ENCODE results near the gene FAM114A2.
"Not testable (repeated sequence)": the region's sequence is repeated elsewhere in the genome, so short reads cannot be mapped to it uniquely, and the experiment has no call there.

Gene FAM114A2

DNA sequence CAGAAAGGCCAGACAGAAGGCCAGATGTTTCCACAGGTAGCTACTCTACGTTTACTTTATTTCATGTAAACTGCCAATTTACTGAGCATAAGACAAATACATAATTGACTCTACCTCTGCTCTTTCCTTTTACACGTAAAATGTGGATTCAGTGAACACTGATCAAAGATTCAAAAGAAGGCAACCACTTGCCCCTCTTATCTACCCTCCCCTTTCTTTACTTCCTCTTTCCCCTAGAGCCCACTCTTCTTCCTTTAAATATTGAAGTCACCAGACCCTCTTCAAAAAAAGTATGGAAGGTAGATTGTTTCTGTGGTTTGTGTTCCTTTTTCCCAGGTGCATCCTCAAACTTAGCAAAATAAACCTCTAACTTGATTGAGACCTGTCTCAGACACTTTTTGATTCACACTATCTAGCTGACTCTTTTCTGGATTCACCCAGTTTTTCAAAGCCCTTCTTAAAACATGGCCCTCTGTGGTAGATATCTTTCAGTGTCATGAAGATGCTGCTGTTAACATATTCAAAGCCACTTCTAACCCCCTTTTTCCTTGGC, 6.7 kb downstream of the FAM114A2 start:
- Histone ChIP-seq H3K9ac (no peak overlapping the region), H4K20me1 (no peaks in the 10 kb centered on the region), H3K27ac (no peak overlapping the region), H3K4me2 (peak overlapping the region; percentile 6; the same call in 1 of the 2 replicates), H3K4me1 (peaks cover 8% of the 10 kb centered on the region; the same call in 1 of the 2 replicates), H3K36me3 (peaks cover 24% of the 10 kb centered on the region), H3K27me3 (no peaks in the 10 kb centered on the region), H3K4me3 (no peak overlapping the region), H3K9me3 (no peaks in the 10 kb centered on the region)
- TF ChIP-seq Cebpa-rat (IDR thresholded peaks at IDR 0.05) = no peak

DNA sequence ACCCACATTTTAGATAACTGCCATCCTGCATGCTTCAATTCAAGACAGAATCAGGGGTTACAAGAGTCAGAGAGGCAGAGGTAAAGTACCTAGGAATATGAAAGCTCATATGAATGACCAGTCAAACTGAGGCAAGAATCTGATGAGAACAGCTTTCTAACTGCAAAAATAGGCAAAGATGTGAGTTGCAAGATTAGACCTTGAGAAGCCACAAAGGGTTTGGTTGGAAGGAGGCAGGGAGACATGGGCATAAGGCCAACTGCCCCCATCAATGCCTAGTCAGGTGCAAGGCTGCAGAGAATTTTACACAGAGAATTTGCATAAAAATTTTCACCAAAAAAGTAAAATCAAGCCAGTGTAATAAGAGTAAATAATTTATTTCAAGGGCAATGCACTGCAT, 12.8 kb downstream of the FAM114A2 start:
- Histone ChIP-seq H3K27me3 (no peaks in the 10 kb centered on the region), H4K20me1 (no peaks in the 10 kb centered on the region), H3K9me3 (no peaks in the 10 kb centered on the region), H3K4me2 (no peak overlapping the region), H3K27ac (no peak overlapping the region), H3K4me1 (no peaks in the 10 kb centered on the region), H3K9ac (no peak overlapping the region), H3K4me3 (no peak overlapping the region), H3K36me3 (peaks cover 41% of the 10 kb centered on the region)
- TF ChIP-seq Cebpa-rat (IDR thresholded peaks at IDR 0.05) = no peak

DNA sequence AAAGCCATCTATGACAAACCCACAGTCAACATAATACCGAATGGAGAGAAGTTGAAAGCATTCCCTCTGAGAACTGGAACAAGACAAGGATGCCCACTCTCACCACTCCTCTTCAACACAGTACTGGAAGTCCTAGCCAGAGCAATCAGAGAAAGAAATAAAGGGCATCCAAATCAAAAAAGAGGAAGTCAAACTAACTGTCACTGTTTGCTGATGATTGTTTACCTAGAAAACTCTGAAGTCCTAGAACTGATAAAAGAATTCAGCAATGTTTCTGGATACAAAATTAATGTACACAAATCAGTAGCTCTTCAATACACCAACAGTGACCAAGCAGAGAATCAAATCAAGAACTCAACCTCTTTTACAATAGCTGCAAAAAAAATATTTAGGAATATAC, 19.8 kb downstream of the FAM114A2 start:
- H3K36me3 ChIP-seq = peaks cover 31% of the 10 kb centered on the region
- not testable (repeated sequence) for H4K20me1 ChIP-seq, H3K4me1 ChIP-seq, H3K27ac ChIP-seq, H3K27me3 ChIP-seq, H3K9ac ChIP-seq, H3K4me3 ChIP-seq, H3K4me2 ChIP-seq
- H3K9me3 ChIP-seq = peaks cover 14% of the 10 kb centered on the region

DNA sequence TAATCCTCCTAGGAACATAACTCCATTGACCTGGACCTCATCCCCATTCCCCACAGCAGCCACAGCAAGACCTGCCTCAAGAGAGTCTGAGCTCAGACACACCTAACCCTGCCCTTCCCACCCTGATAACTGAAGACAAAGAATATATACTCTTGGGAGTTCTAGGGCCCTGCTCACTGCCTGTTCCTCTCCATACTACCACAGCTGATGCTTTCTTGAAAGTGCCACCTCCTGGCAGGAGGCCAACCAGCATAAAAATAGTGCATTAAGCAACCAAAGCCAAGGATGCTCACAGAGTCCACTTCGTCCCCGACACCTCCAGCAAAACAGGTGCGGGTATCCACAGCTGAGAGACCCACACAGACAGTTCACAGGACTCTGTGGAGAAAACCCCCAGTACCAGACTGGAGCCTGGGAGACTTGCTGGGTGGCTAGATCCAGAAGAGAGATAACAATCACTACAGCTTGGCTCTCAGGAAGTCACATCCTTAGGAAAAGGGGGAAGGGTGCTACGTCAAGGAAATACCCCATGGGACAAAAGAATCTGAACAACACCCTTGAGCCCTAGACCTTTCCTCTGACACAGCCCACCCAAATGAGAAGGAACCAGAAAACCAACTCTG, 23.5 kb downstream of the FAM114A2 start:
- Histone ChIP-seq H4K20me1 (no peaks in the 10 kb centered on the region), H3K4me2 (no peak overlapping the region), H3K9me3 (peaks cover 14% of the 10 kb centered on the region), H3K9ac (no peak overlapping the region), H3K27ac (no peak overlapping the region), H3K4me1 (no peaks in the 10 kb centered on the region), H3K36me3 (peaks cover 38% of the 10 kb centered on the region), H3K4me3 (no peak overlapping the region), H3K27me3 (no peaks in the 10 kb centered on the region)
- no peak for TF ChIP-seq Cebpa-rat (IDR thresholded peaks at IDR 0.05)

DNA sequence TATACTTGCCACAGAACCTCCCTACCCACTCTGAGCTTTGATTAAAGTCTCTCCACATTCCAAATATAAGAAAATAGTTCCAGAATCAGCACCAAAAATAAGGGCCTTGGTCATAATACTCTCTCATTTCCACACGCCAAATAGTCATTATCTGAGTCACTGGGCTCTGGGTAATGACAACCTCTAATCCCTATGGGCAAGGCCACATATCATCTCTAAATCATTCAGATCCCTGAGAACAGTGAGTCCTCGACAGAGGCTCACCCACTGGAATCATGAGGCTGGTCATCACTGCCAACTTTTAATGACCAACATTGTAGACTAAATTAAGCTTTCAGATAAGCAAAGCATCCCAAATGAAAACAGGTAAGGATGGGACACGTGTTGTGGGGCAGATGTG, 28.1 kb downstream of the FAM114A2 start:
- H3K9ac ChIP-seq = no peak overlapping the region
- H3K4me2 ChIP-seq = no peak overlapping the region
- H3K36me3 ChIP-seq = peaks cover 30% of the 10 kb centered on the region
- no peak overlapping the region for H3K27ac ChIP-seq
- no peak overlapping the region for H3K4me3 ChIP-seq
- no peaks in the 10 kb centered on the region for H3K27me3 ChIP-seq
- peaks cover 14% of the 10 kb centered on the region for H3K9me3 ChIP-seq
- H3K4me1 ChIP-seq = no peaks in the 10 kb centered on the region
- no peak for TF ChIP-seq Cebpa-rat (IDR thresholded peaks at IDR 0.05)
- H4K20me1 ChIP-seq = no peaks in the 10 kb centered on the region

DNA sequence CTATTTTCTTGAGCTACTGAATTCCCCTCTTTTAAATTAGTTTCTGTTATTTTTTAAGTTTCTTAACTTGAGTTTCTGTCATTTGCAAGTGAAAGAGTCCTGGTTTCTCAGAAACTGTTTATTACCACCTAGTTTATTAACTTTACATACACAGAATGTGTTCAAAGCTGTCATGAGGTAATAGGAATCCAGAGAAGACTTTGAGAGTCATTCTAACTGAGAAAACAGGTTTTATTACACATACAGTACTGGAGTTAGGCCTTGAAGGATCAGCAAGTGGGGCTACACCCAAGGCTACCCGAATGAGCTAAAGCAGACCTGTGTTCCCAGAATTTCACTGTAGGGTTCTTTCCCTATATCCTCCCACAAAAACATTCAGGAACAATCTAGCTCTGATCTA, 33.1 kb downstream of the FAM114A2 start:
- TF ChIP-seq Cebpa-rat (IDR thresholded peaks at IDR 0.05) = no peak
- H3K9me3 ChIP-seq = no peaks in the 10 kb centered on the region
- H3K4me2 ChIP-seq = no peak overlapping the region
- H3K4me3 ChIP-seq = no peak overlapping the region
- no peak overlapping the region for H3K9ac ChIP-seq
- no peak overlapping the region for H3K27ac ChIP-seq
- H4K20me1 ChIP-seq = no peaks in the 10 kb centered on the region
- H3K36me3 ChIP-seq = peaks cover 20% of the 10 kb centered on the region
- H3K27me3 ChIP-seq = no peaks in the 10 kb centered on the region
- no peaks in the 10 kb centered on the region for H3K4me1 ChIP-seq

DNA sequence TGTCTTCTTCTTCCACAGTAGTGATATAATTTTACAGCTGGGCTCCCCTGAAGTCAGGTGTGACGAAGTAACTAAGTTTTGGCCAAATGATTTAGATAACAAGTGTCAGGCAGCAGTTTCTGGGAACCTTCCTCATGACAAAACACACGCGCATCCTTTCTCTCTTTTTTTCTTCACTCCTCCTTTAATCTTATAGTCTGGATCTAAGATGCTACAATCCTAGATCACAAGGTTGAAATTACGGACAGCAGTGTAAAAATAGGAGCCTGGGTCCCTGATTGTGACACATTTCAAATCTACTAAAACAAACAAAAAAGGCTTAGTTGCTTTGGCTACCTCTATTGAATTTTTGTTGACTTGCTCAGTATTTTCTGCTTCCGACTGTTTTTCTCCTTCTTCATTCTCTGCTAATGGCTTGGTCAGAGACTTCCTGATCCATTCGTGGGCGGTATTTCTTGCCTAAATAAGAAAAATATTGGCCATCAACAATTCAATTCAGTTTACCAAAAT, 36.1 kb downstream of the FAM114A2 start:
- Histone ChIP-seq H3K4me1 (no peaks in the 10 kb centered on the region), H3K4me3 (no peak overlapping the region), H3K27me3 (no peaks in the 10 kb centered on the region), H3K36me3 (peaks cover 20% of the 10 kb centered on the region), H3K9ac (no peak overlapping the region), H3K27ac (no peak overlapping the region), H3K4me2 (no peak overlapping the region), H3K9me3 (no peaks in the 10 kb centered on the region), H4K20me1 (no peaks in the 10 kb centered on the region)
- TF ChIP-seq Cebpa-rat (IDR thresholded peaks at IDR 0.05) = no peak

DNA sequence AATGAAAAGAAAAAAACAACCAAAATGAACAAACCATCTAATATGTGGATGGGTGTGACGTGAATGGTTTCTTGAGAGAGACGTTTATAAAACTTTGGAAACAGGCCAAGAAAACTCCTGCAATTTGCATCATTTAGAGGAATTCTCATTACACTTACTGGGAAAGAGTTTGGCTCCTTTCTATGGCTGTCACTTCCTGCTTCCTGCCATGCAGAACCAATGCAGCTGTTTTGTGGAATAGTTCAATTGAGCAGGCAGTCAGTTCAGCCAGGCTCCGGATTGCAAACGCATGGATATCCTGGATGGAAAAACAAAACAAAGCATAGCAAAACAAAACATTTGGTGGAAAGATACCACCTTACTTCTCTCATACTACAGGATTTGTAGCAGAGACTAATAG, 36.6 kb downstream of the FAM114A2 start:
- Histone ChIP-seq H3K9me3 (no peaks in the 10 kb centered on the region), H3K4me1 (no peaks in the 10 kb centered on the region), H3K4me3 (no peak overlapping the region), H3K9ac (no peak overlapping the region), H4K20me1 (no peaks in the 10 kb centered on the region), H3K27me3 (no peaks in the 10 kb centered on the region), H3K36me3 (peaks cover 23% of the 10 kb centered on the region), H3K4me2 (no peak overlapping the region), H3K27ac (no peak overlapping the region)
- TF ChIP-seq Cebpa-rat (IDR thresholded peaks at IDR 0.05) = no peak

DNA sequence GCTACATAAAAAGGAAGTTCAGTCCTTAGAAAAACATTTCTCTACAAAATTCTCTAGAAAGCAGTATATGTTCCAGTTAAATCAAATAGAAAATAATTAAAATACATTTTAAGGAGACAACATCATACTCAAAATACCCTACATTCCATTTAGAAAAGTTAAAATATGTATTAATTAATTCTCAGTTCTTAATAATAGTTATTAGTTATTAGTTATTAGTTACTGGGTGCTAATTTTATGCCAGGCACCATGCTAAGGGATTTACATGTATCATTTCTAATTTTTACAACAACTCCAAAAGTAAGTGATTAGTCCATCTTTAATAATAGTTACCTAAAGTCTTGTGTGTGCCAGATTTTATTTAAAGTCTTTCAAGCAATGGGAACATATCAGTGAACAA, 38.0 kb downstream of the FAM114A2 start:
- H3K9me3 ChIP-seq = no peaks in the 10 kb centered on the region
- peaks cover 23% of the 10 kb centered on the region for H3K36me3 ChIP-seq
- no peak overlapping the region for H3K9ac ChIP-seq
- H3K4me1 ChIP-seq = no peaks in the 10 kb centered on the region
- H3K27me3 ChIP-seq = no peaks in the 10 kb centered on the region
- H3K27ac ChIP-seq = no peak overlapping the region
- H3K4me2 ChIP-seq = no peak overlapping the region
- no peak overlapping the region for H3K4me3 ChIP-seq
- no peaks in the 10 kb centered on the region for H4K20me1 ChIP-seq
- no peak for TF ChIP-seq Cebpa-rat (IDR thresholded peaks at IDR 0.05)

DNA sequence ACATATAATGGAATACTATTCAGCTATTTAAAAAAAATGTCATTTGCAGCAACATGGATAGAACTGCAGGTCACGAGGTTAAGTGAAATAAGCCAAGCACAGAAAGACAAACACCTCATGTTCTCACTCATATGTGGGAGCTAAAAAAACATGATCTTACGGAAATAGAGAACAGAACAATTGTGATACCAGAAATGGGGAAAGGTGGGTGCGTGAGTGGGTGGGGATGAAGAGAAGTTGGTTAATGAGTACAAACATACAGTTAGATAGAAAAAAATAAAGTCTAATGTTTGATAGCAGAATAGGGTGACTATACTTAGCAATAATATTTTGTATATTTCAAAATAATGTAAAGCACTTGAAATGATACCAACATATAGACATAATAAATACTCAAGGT, 38.7 kb downstream of the FAM114A2 start:
- H3K4me1 ChIP-seq = no peaks in the 10 kb centered on the region
- no peak overlapping the region for H3K9ac ChIP-seq
- H3K27ac ChIP-seq = no peak overlapping the region
- no peaks in the 10 kb centered on the region for H4K20me1 ChIP-seq
- H3K4me3 ChIP-seq = no peak overlapping the region
- no peaks in the 10 kb centered on the region for H3K9me3 ChIP-seq
- no peak overlapping the region for H3K4me2 ChIP-seq
- H3K36me3 ChIP-seq = peaks cover 23% of the 10 kb centered on the region
- H3K27me3 ChIP-seq = no peaks in the 10 kb centered on the region
- no peak for TF ChIP-seq Cebpa-rat (IDR thresholded peaks at IDR 0.05)

Measured in BLaER1 (cell line).